Activated CD8-positive, alpha-beta memory T cell treated with anti-CD3 and anti-CD28 coated beads, Interleukin-2, amount 50 U/mL, for 1 hour (primary cell): ENCODE results near the gene CYTH1.

Experiments used
- DNase-seq: peaks from one replicate; pipeline ENCODE4 v3.0.0-alpha.2; 2020; ENCODE audit errors: extremely low read depth

CYTH1 gene

DNA sequence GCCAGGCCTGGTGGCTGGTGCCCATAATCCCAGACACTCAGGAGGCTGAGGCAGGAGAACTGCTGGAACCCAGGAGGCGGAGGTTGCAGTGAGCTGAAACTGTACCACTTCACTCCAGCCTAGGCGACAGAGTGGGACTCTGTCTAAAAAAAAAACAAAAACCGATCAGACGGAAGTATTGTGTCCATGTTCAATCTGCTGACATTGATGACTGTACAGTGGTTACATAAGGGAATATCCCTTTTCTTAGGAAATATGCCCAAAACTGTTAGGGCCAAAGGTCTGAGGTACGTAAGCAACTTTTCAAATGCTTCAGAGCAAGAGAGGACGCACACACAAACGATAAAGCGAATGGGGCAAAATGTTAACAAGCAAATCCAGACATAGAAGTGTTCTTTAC, 135.0 kb downstream of the CYTH1 start:
- no peak for DNase-seq

DNA sequence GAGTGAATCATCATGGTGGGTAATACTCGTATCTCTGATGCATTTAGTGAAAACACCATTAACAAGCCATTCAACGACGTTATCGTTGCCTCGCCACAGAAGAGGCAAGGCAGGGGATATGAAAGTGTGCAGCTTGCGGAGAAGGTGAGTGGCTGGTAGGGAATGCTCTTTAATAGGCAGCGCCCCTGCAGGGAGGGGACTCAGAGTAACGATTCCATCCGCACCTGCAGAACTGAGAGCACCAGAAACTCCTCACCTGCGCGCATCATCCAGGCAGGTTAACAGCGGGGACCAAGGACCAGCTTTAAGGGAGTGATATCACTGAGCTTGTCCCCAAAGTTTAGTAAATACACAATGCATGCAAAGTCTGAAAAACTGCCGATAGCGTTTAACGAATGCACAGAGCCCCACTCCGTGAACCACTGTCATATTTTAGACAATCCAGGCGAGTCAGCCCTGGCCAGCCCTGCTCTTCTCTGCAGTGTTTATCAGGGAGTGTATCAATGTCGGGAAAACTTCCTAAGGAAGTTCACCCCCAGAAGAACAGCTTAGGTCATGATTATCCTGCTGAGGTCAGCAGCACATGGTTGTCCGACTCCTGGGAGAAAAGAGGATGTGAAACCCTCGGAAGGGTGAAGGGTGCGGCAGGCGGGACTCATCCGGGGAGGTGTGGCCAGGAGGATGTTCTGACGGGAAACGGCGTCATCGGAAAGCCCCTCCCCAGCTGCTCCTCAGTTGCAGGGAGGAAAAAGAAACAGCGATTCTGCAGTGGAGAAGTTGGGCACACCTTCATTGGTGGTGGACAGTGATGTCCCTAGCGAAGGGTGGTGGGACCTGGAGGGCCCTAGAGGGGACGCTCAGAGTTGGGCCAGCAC, 136.4 kb downstream of the CYTH1 start:
- DNase-seq: no peak

DNA sequence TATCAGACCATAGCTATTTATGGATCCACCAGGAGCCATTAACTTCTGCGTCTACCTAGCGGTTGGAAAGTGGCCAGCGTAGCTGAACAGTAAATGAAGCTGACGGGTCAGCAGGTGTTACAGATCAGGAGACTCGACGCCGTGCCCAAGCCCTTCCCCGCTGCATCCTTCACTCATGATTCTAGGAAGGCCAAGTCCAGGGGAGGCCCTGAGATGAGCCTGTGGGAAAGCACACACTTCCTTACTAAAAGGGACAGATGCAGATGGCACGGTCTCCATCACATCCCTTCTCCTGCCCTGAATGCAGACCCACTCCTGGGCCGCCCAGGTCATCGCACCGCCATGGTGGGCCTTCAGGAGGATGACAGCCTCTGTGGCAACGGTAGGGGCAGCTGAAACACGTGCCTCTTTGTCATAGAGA, 137.1 kb downstream of the CYTH1 start:
- DNase-seq: no peak

DNA sequence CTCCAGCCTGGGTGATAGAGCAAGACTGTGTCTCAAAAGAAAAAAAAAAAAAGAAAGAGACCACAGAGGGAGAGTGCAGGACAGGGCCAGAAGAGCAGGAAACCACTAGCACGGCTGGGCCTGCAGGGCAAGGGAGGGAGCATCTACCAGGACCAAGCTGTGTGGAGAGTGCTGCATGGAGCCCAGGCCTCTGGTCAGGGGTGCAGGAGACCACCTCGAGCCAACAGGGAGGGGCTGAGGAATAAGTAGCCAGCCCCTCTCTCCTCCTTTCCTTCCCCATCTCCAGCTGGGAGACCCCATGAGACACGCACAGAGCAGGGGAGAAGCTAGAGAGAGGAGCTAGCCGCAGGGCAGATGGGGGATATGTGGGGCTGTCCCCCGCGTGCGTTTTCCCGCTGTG, 137.8 kb downstream of the CYTH1 start:
- no peak for DNase-seq

DNA sequence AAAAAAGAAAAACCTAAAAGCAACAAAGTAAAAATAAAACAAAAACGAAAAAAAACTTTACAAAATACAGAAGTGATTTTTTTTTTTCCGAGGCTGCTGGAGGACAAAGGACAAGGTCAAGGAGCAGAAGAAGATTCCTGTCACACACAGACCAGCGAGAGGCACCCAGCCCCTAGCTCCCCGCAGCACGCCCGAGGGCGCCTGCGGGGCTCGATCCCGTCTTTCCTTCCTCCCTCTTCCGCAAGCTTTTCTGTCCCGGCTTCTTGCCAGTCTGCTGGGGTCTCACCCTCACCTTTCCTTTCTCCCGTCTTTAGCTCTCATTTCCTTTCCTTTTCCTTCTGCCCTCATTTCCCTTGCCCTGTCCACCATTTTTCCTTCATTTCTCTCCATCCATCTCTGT, 138.7 kb downstream of the CYTH1 start:
- no peak for DNase-seq

DNA sequence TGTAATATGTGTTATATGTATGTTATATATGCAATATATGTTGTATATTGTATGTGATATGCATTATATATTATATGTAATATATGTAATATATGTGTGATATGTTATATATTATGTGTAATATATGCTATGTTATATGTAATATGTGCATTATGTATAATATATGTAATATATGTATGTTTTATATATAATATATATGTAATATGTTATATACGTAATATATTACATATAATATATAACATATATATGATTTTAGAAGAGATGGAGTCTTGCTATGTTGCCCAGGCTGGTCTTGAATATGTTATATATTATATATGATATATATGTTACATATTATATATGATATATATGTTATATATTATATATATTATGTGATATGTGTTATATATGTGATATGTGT, 139.4 kb downstream of the CYTH1 start:
- no peak for DNase-seq

DNA sequence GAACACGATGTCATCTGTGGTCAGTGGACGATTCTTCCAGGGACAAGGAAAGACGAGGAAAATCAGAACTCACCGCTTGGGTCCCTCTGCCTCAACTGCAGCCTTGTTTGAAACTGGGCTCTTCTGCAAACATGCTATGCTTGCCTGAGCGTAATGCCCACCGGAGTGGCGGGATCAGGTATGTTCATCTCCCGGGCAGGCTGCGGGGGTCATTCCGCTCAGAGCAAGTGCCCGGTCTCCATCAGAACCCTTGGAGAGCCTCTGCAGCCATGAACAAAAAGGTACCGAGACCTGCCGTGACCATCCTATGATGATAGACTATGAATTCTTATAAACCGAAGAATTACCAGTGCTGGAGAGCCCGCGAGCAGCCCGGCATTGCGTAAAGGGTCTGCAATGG, 140.4 kb downstream of the CYTH1 start:
- DNase-seq: no peak

DNA sequence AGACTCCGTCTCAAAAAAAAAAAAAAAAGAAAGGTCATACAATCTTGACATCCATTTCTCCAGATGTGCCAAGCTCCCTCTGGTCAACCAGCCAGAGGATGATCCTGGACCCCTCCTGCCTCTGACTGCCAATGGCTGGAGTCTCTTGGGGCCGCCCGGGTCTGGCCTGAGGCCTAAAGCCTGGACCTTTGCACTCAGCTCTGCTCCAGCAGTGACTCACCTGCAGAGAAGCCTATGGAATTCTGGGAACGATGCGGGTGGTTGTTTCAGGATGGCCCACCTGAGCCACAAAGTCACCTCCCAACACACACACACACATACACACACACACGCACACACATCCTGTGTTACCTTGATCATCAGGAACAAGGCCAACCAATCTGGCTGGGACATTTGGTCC, 140.8 kb downstream of the CYTH1 start:
- no peak for DNase-seq

DNA sequence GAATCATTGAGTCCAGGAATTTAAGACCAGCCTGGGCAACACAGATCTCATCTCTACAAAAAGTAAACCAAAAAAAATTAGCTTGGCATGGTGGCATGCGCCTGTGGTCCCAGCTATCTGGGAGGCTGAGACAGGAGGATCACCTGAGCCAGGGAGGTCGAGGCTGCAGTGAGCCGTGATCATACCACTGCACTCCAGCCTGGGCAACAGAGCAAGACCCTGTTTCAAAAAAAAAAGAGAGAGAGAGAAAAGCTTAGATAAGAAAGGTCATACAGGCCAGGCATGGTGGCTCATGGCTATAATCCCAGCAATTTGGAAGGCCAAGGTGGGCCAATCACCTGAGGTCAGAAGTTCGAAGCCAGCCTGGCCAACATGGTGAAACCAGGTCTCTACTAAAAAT, 141.4 kb downstream of the CYTH1 start:
- DNase-seq: no peak

DNA sequence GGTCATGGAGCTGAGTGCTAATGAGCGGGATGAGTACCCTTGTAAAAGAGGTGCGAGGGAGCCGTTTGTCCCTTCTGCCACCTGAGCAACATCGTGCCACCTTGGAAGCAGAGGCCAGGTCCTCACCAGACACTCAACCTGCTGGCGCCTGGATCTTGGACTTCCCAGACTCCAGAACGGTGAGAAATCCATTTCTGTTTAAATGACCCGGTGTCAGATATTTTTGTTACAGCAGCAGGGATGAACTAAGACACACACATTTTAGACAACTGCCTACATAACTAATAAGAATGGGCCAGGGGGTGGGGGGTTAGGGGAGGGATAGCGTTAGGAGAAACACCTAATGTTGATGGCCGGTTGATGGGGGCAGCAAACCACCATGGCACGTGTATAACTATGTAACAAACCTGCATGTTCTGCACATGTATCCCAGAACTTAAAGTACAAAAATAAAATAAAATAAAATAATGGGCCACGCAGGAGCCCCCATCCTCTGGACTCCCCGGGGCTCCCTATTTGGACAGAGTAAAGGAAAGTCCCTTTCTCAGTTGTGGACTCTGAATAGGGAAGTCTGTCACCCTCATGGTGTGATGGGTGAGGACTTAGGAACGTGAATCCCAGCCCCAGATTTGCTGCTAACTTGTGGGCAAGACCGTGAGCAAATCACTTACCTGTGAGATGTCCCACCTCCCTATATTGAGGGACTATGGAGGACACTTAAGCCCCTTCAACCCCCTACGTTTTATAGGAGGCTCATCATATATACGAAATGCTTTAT, 144.2 kb downstream of the CYTH1 start:
- DNase-seq: no peak

DNA sequence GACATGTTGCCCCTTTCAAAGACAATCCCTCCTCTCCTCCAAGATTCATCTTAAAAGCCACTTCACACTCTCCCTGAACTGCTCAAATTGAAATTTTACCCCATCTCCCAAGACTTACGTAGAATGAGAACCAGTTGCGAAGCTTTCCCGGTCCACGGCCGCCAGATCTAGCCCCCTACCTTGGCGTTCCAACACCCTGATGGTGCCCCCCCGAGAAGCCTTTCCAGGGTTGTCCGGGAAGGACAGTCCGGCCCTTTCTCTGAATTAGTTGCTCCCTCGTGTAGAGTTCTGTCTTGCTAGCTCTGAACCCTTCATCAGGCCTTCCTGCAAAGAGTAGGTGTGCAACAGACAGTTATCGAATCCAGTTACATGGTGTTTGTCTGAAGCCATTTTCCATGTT, 144.9 kb downstream of the CYTH1 start:
- no peak for DNase-seq

DNA sequence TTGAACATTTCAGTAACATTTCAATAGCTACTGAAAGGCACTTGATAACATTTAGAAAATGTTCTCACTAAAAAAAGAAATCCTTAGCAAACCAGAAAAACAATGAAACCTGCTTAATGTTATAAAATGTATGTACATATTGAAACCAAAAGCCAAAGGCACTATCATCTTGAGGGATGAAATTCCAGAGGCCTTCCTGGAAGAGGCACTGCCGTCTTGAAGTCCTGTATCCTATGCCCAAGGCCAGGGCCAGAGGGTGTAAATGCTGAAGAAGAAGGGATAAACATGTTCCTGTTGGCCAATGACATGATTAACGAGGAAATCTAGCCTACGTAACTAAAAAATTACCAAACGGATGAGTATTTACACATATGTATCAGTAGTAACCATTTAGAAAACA, 147.9 kb downstream of the CYTH1 start:
- DNase-seq: no peak

DNA sequence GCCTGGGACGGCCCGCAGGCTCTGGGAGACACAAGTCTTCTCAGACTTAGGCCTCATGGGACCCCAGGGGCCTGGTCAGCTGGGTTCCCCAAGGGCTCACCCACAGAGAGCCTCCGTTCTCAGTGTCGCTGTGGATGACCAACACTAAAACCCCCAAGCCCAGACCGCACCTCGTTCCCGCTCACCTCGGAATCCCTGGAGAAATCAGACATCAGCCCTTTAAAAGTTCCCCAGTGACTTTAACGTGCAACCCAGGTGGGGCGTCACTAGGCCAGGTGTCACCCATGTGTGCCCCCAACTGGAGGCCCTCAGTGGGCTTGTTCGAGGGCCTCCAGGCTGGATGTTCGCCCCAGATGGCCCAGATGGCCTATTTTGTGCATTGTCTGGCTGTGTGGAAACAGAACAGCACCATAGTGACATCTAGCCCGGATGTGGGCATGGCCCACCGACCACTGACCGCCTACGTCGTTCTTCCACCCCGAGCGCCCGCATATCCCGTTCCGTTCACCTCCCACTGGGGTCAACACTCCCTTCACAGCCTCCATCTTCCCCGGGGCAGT, 152.6 kb downstream of the CYTH1 start:
- DNase-seq: no peak

DNA sequence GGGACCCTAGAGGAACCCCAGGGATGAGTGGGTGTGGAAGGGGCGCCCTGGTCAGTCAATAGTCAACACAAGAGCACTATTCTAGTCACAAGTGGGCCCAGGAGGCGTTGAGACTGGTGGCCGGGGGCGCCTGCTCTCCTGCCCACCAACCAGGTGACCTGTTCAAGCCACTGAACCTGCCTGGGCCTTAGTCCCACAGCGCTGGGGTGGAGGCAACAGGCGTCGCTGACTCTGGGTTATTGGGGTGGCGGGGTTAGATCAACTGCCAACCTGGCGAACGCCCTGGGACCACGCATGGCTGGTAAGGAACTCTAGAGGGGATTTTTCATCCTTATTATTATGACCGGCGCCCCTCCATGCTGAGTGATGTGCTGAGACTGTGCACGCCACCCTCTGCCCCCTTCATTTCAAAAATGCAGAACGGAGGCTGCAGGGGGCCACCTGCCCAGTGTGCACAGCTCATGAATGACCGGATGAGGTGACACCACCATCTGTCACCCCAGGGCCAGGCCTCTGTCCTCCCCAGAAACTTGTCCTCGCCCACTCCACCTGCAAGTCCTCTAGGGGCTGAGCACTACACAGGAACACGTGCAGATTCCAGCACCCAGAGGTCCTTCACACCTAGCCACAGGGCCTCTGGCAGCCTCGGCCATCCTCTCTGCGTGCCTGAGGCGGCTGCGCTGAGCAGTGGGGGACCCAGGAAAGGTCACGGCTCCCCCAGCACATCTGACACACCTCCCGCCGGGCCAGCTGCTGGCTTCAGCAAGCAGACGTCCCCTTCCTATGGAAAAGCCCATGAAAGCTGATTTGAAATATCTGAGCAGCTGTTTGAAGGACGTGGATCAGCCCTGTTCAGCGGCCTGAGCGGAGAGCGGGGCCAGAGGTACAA, 153.3 kb downstream of the CYTH1 start:
- DNase-seq: no peak

DNA sequence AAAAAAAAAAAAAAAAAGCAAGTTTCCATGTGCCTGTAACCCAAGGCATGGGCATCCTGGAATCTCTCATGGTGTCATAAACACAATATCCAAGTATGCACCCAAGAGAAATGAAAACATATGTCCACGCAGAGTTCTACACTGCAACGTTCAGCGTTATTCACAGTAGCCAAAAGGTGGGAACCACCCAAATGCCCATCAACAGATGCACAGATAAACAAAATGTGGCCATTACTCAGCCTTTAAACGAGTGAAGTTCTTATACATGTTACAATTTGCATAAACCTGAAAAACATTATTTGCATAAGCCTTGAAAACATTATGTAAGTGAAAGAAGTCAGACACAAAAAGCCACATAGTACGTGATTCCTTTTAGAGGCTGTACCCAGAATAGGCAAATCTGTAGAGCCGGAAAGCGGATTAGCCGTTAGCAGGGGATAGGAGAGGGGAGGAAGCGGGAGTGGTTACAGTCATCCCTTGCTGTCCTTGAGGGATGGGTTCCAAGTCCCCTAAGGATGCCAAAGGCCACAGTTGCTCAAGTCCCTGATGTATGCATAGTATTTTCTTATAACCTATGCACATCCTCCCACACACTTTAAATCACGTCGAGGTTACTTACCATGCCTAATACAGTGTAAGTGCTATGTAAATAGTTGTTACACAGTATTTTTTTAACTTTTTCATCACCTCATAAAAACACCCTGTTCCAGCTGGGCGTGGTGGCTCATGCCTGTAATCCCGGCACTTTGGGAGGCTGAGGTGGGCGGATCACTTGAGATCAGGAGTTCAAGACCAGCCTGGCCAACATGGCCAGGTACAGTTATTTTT, 157.5 kb downstream of the CYTH1 start:
- no peak for DNase-seq
